Natural killer cell (primary cell): ENCODE results near the gene MORN5. TPM values are rescaled to one million over a fixed set of nuclear protein-coding genes. Genes with fewer than 3 reads are reported as not detected.

Experiments
- ATAC-seq, 3 donors: fragments of 150-1000 bp in 2 of 3; fragments of 200-7000 bp in 1 of 3; cut with Tn5 transposase; 1 replicate in 1 of 3; 2 replicates in 2 of 3; pipeline ENCODE4 v1.10.0; 2021; ENCODE audit warnings: mild to moderate bottlenecking in 2 of 3, moderate library complexity in 2 of 3
- DNase-seq, 2 donors: peaks; one replicate each; pipeline versions ENCODE4 v3.0.0 to v3.0.0-alpha.2; 2013 to 2021; ENCODE audit warnings: mixed read lengths in 1 of 2
- H3K27ac ChIP-seq: one replicate; pipeline ENCODE4 v1.5.1; 2013; ENCODE audit warnings: mild to moderate bottlenecking, low read length
- H3K27me3 ChIP-seq: one replicate; pipeline ENCODE4 v1.6.1; 2013; ENCODE audit warnings: low read length; ENCODE audit not compliant: control insufficient read depth, insufficient read depth
- H3K36me3 ChIP-seq: one replicate; pipeline ENCODE4 v1.6.1; 2013; ENCODE audit warnings: low read length; ENCODE audit not compliant: control insufficient read depth, insufficient read depth
- H3K4me1 ChIP-seq: one replicate; pipeline ENCODE4 v1.6.1; 2013; ENCODE audit warnings: low read length; ENCODE audit not compliant: control insufficient read depth, insufficient read depth
- H3K4me3 ChIP-seq: one replicate; pipeline ENCODE4 v1.5.1; 2013; ENCODE audit warnings: low read length
- H3K9me3 ChIP-seq: one replicate; pipeline ENCODE4 v1.6.1; 2013; ENCODE audit warnings: low read length; ENCODE audit not compliant: control insufficient read depth, insufficient read depth
- H3K27ac Mint-ChIP-seq, 2 donors: one replicate each; pipeline ENCODE4 v1.8.0; 2022; ENCODE audit warnings: mild to moderate bottlenecking in 2 of 2, mixed read lengths in 2 of 2, moderate library complexity in 1 of 2
- H3K27me3 Mint-ChIP-seq, 2 donors: one replicate each; pipeline ENCODE4 v1.8.0; 2022; ENCODE audit warnings: low read depth in 2 of 2, mixed read lengths in 2 of 2
- H3K36me3 Mint-ChIP-seq: one replicate; pipeline ENCODE4 v1.8.0; 2022; ENCODE audit warnings: mixed read lengths
- H3K4me1 Mint-ChIP-seq, 2 donors: one replicate each; pipeline ENCODE4 v1.8.0; 2022; ENCODE audit warnings: mixed read lengths in 2 of 2
- H3K4me3 Mint-ChIP-seq: one replicate; pipeline ENCODE4 v1.8.0; 2022; ENCODE audit warnings: mild to moderate bottlenecking, moderate library complexity, mixed read lengths
- H3K9me3 Mint-ChIP-seq, 2 donors: one replicate each; pipeline ENCODE4 v1.8.0; 2022; ENCODE audit warnings: mixed read lengths in 2 of 2
- WGBS: methylation state at CpG from one replicate; pipeline ENCODE4 v1.1.7; 2013; ENCODE audit warnings: missing lambda C conversion rate; ENCODE audit not compliant: insufficient coverage; 5-methylcytosine and 5-hydroxymethylcytosine counted together
- intact Hi-C: fragments of 100-400 bp; cut with micrococcal nuclease; formaldehyde crosslinking; loops from one replicate; pipeline ENCODE4 v1.14.2; 2022
- total RNA-seq, 4 donors: library from RNA; stranded (reverse); fragments of 120-200 nt in 1 of 4; gene quantifications; one replicate each; pipeline versions ENCODE4 v1.2.3 to v1.2.4, GENCODE V29; 2013 to 2022
- TF ChIP-seq, protein P1 (sequence below): fragments of 200-600 bp; IDR thresholded peaks from one replicate; pipeline ENCODE4 v1.8.0; 2022; ENCODE audit warnings: antibody characterized with exemption

The MORN5 gene
- total RNA-seq, 3 donors from 2014 or later (not counting 1 experiment from before 2014, with no cell fraction given), result not detected

DNA sequence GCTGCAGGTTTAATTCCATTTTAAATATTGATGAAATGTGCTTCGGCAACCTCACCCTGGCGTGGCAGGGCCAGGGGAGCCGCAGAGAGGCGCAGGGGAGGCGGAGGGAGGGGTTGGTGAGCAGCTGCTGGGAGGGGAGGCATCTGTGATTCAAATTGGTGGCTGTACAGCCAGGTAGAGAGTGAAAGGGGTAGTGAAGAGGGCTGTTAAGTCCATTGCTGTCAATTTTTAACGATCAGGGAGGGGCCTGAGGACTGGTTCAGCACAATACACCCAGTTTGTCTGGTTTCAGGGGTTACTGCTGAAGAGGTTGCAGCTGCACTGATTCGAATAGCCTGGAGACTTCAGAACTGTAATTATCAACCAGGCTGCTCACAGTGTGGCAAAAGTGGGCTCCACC lies 37.7 kb downstream of the MORN5 start:
- Mint-ChIP-seq H3K9me3 (no peaks in the 10 kb centered on the region), H3K4me1 (no peaks in the 10 kb centered on the region), H3K27ac (no peak overlapping the region), H3K4me3 (no peak overlapping the region), H3K36me3 (no peaks in the 10 kb centered on the region), H3K27me3 (peaks cover 5 to 7% of the 10 kb centered on the region in 2 donors)
- no peak overlapping the region for H3K27ac ChIP-seq
- ATAC-seq, result no peak
- no peak for DNase-seq
- no peaks in the 10 kb centered on the region for H3K9me3 ChIP-seq
- TF ChIP-seq, protein P1, sequence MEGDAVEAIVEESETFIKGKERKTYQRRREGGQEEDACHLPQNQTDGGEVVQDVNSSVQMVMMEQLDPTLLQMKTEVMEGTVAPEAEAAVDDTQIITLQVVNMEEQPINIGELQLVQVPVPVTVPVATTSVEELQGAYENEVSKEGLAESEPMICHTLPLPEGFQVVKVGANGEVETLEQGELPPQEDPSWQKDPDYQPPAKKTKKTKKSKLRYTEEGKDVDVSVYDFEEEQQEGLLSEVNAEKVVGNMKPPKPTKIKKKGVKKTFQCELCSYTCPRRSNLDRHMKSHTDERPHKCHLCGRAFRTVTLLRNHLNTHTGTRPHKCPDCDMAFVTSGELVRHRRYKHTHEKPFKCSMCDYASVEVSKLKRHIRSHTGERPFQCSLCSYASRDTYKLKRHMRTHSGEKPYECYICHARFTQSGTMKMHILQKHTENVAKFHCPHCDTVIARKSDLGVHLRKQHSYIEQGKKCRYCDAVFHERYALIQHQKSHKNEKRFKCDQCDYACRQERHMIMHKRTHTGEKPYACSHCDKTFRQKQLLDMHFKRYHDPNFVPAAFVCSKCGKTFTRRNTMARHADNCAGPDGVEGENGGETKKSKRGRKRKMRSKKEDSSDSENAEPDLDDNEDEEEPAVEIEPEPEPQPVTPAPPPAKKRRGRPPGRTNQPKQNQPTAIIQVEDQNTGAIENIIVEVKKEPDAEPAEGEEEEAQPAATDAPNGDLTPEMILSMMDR, result no peak
- 83% methylated on average over 7 of the region's 7 CpGs for WGBS
- H3K4me3 ChIP-seq, result no peak overlapping the region
- no peaks in the 10 kb centered on the region for H3K36me3 ChIP-seq
- no peaks in the 10 kb centered on the region for H3K4me1 ChIP-seq
- intact Hi-C loops, result no loop called here
- H3K27me3 ChIP-seq, result no peaks in the 10 kb centered on the region

DNA sequence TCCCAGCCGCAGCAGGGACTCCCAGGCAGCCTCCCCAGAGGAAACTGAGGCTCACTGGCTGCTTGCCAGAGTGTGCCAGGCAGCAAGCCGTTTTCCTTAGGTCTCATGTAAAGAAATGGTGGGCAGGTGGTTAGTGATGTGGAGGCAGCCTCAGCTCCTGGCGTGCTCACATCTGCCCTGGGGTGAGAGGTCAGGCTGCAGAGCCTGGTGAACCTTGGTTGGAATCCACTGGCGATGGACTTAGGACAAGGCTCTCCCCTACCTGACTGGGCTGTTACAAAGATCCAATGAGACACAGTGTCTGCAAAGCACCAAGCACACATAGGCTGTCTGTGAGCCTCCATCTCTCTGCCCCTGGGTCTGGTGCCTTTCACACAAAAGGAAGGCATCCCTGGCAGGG lies 38.2 kb downstream of the MORN5 start:
- WGBS, result 85% methylated on average over 4 of the region's 4 CpGs
- H3K27me3 Mint-ChIP-seq, result peaks cover 5 to 7% of the 10 kb centered on the region in 2 donors
- Histone ChIP-seq H3K27me3 (no peaks in the 10 kb centered on the region), H3K27ac (no peak overlapping the region), H3K4me1 (no peaks in the 10 kb centered on the region), H3K9me3 (no peaks in the 10 kb centered on the region), H3K36me3 (no peaks in the 10 kb centered on the region), H3K4me3 (no peak overlapping the region)
- H3K4me3 Mint-ChIP-seq, result no peak overlapping the region
- no peak overlapping the region for H3K27ac Mint-ChIP-seq
- TF ChIP-seq, protein P1, result no peak
- H3K4me1 Mint-ChIP-seq, result no peaks in the 10 kb centered on the region
- ATAC-seq (no peak), DNase-seq (no peak)
- H3K9me3 Mint-ChIP-seq, result no peaks in the 10 kb centered on the region
- no peaks in the 10 kb centered on the region for H3K36me3 Mint-ChIP-seq
- intact Hi-C loops, result no loop called here

DNA sequence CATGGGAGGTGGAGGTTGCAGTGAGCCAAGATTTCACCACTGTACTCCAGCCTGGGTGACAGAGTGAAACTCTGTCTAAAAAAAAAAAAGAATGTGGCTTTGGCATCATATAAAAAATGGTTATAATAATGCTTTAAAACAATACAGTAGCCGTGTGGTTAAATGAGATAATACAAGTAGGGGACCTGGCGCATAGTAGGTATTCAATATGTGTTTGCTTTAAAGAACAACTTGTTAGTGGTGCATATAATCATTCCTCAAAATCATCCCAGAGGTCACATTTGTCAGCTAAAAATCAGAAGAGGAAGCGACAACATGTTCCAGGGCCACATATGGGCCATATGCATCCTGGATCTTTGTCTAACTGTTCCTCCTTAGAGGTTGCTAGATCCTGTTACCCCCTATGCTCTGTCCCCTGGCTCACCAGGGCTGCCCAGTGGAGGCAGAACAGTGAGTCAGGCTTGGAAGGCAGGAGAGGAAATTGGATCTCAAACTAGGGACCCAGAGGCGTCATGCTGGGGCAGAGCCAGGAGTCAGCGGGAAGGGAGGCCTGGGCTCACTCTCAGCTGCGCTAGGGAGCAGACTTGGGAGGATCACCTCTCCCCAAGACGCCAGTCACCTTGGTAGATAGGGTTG lies 41.4 kb downstream of the MORN5 start:
- DNase-seq, result no peak
- Mint-ChIP-seq H3K27me3 (peaks cover 5 to 7% of the 10 kb centered on the region in 2 donors), H3K4me3 (no peak overlapping the region), H3K4me1 (no peaks in the 10 kb centered on the region), H3K27ac (no peak overlapping the region), H3K9me3 (no peaks in the 10 kb centered on the region), H3K36me3 (no peaks in the 10 kb centered on the region)
- H3K4me1 ChIP-seq, result no peaks in the 10 kb centered on the region
- no peak overlapping the region for H3K4me3 ChIP-seq
- 90% methylated on average over 6 of the region's 7 CpGs for WGBS
- no peaks in the 10 kb centered on the region for H3K27me3 ChIP-seq
- TF ChIP-seq, protein P1, result no peak
- no peaks in the 10 kb centered on the region for H3K9me3 ChIP-seq
- no peak overlapping the region for H3K27ac ChIP-seq
- no peaks in the 10 kb centered on the region for H3K36me3 ChIP-seq
- no peak for ATAC-seq
- intact Hi-C loops, result no loop called here

DNA sequence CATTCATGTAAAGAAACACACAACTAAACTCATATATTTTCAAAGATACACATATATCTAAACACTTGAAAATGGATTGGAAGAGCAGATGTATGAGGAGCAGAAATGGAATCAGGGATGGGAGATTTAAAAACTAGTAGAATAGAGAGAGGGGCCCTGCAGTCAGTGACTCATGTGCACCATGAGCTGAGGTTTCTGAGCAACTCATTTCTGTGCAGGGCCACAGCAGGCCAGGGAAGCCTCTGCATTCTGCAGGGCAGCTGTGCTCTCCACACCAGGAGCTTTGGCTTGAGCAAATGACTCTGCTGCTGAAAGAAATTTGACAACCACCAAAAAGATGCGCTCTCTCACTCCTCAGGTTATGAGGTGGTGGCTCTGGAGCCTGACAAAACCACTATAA lies 41.9 kb downstream of the MORN5 start:
- H3K27me3 ChIP-seq, result no peaks in the 10 kb centered on the region

More for the DNA sequence above, 41.9 kb downstream of the MORN5 start:
- Mint-ChIP-seq H3K27ac (no peak overlapping the region), H3K4me1 (no peaks in the 10 kb centered on the region), H3K36me3 (no peaks in the 10 kb centered on the region), H3K4me3 (no peak overlapping the region), H3K9me3 (no peaks in the 10 kb centered on the region), H3K27me3 (peaks cover 4 to 7% of the 10 kb centered on the region in 2 donors)
- Histone ChIP-seq H3K4me3 (no peak overlapping the region), H3K9me3 (no peaks in the 10 kb centered on the region), H3K27ac (no peak overlapping the region), H3K36me3 (no peaks in the 10 kb centered on the region), H3K4me1 (no peaks in the 10 kb centered on the region)
- WGBS, result 79% methylated on average over 1 of the region's 1 CpG
- intact Hi-C loops, result no loop called here
- TF ChIP-seq, protein P1, result no peak
- no peak for ATAC-seq
- no peak for DNase-seq
